Mesenchymal stem cell (in vitro differentiated cells and primary cell): ENCODE data around the gene FUT7.

Experiments
- DNase-seq: peaks from one replicate; pipeline ENCODE4 v3.0.0-alpha.2; 2013
- H2AFZ ChIP-seq: one replicate; pipeline ENCODE4 v1.6.1; 2013; ENCODE audit warnings: low read depth, mild to moderate bottlenecking, control low read depth, inconsistent platforms, low read length, moderate library complexity
- H2AK5ac ChIP-seq: 2 replicates; pipeline ENCODE4 v1.6.1; 2013; ENCODE audit warnings: low read length, moderate library complexity, mild to moderate bottlenecking, inconsistent platforms; ENCODE audit not compliant: severe bottlenecking
- H2BK120ac ChIP-seq: one replicate; pipeline ENCODE4 v1.6.1; 2013; ENCODE audit warnings: low read depth, mild to moderate bottlenecking, inconsistent platforms, low read length, moderate library complexity
- H2BK12ac ChIP-seq, 2 experiments: one replicate each; pipeline ENCODE4 v1.6.1; 2013; ENCODE audit warnings: inconsistent platforms in 2 of 2, low read length in 2 of 2, mild to moderate bottlenecking in 2 of 2, moderate library complexity in 2 of 2, control low read depth in 1 of 2
- H2BK15ac ChIP-seq: one replicate; pipeline ENCODE4 v1.6.1; 2013; ENCODE audit warnings: mild to moderate bottlenecking, low read depth, inconsistent platforms; ENCODE audit not compliant: poor library complexity, severe bottlenecking
- H2BK5ac ChIP-seq: 2 replicates; pipeline ENCODE4 v1.6.1; 2013; ENCODE audit warnings: low read depth, mild to moderate bottlenecking, low read length, control low read depth, inconsistent platforms; ENCODE audit not compliant: poor library complexity, severe bottlenecking
- H3K14ac ChIP-seq, 2 experiments: one replicate each; pipeline ENCODE4 v1.6.1; 2013; ENCODE audit warnings: inconsistent platforms in 2 of 2, low read length in 2 of 2, control low read depth in 1 of 2, mild to moderate bottlenecking in 1 of 2, moderate library complexity in 1 of 2
- H3K18ac ChIP-seq, 2 experiments: one replicate each; pipeline ENCODE4 v1.6.1; 2013; ENCODE audit warnings: inconsistent platforms in 2 of 2, low read length in 2 of 2, control low read depth in 1 of 2, low read depth in 1 of 2, mild to moderate bottlenecking in 1 of 2
- H3K23ac ChIP-seq, 2 experiments: one replicate each; pipeline ENCODE4 v1.6.1; 2013; ENCODE audit warnings: inconsistent platforms in 2 of 2, low read length in 2 of 2, mild to moderate bottlenecking in 2 of 2, moderate library complexity in 2 of 2, control low read depth in 1 of 2
- H3K27ac ChIP-seq: 2 replicates; pipeline ENCODE4 v1.5.1; 2013; ENCODE audit warnings: mild to moderate bottlenecking, moderate library complexity, low read length, control low read depth, inconsistent platforms; ENCODE audit not compliant: poor library complexity, severe bottlenecking
- H3K27me3 ChIP-seq, 2 experiments: 2 replicates each; pipeline versions ENCODE4 v1.6.1 to v1.7.0; 2013; ENCODE audit warnings: low read length in 2 of 2, mild to moderate bottlenecking in 2 of 2, moderate library complexity in 2 of 2, control low read depth in 1 of 2, inconsistent platforms in 1 of 2; ENCODE audit not compliant: control insufficient read depth in 1 of 2, insufficient read depth in 1 of 2
- H3K36me3 ChIP-seq, 2 experiments: 2 replicates each; pipeline versions ENCODE4 v1.6.1 to v1.7.0; 2013; ENCODE audit warnings: low read length in 2 of 2, control low read depth in 1 of 2, inconsistent platforms in 1 of 2, low read depth in 1 of 2, mild to moderate bottlenecking in 1 of 2; ENCODE audit not compliant: insufficient read depth in 2 of 2, control insufficient read depth in 1 of 2
- H3K4ac ChIP-seq, 2 experiments: one replicate each; pipeline ENCODE4 v1.6.1; 2013; ENCODE audit warnings: inconsistent platforms in 2 of 2, low read length in 2 of 2, mild to moderate bottlenecking in 2 of 2, moderate library complexity in 2 of 2, control low read depth in 1 of 2, low read depth in 1 of 2
- H3K4me1 ChIP-seq: 2 replicates; pipeline ENCODE4 v1.6.1; 2013; ENCODE audit warnings: low read depth, low read length, control low read depth; ENCODE audit not compliant: control insufficient read depth, insufficient read depth
- H3K4me2 ChIP-seq: 2 replicates; pipeline ENCODE4 v1.6.1; 2013; ENCODE audit warnings: low read length, mild to moderate bottlenecking, inconsistent platforms; ENCODE audit not compliant: poor library complexity, severe bottlenecking
- H3K4me3 ChIP-seq, 2 experiments: 2 replicates each; pipeline versions ENCODE4 v1.5.1 to v1.7.0; 2013; ENCODE audit warnings: low read length in 2 of 2, mild to moderate bottlenecking in 2 of 2, control low read depth in 1 of 2, low read depth in 1 of 2; ENCODE audit not compliant: insufficient read depth in 1 of 2
- H3K79me1 ChIP-seq: replicated peaks from 2 replicates; pipeline ENCODE4 v1.6.1; 2013; ENCODE audit warnings: mild to moderate bottlenecking, control low read depth, low read length, inconsistent platforms; ENCODE audit not compliant: poor library complexity, severe bottlenecking
- H3K9ac ChIP-seq: 2 replicates; pipeline ENCODE4 v1.7.0; 2013; ENCODE audit warnings: mild to moderate bottlenecking, low read length, moderate library complexity
- H3K9me3 ChIP-seq: 2 replicates; pipeline ENCODE4 v1.7.0; 2013; ENCODE audit warnings: mild to moderate bottlenecking, low read length; ENCODE audit not compliant: control insufficient read depth
- H4K8ac ChIP-seq: one replicate; pipeline ENCODE4 v1.6.1; 2013; ENCODE audit warnings: inconsistent platforms, mild to moderate bottlenecking, low read length, moderate library complexity
- H4K91ac ChIP-seq: one replicate; pipeline ENCODE4 v1.6.1; 2013; ENCODE audit warnings: mild to moderate bottlenecking, low read length, inconsistent platforms
- WGBS: methylation state at CpG from one replicate; pipeline ENCODE4 v1.1.7; 2013; ENCODE audit warnings: mixed read lengths; 5-methylcytosine and 5-hydroxymethylcytosine counted together

FUT7 gene

DNA sequence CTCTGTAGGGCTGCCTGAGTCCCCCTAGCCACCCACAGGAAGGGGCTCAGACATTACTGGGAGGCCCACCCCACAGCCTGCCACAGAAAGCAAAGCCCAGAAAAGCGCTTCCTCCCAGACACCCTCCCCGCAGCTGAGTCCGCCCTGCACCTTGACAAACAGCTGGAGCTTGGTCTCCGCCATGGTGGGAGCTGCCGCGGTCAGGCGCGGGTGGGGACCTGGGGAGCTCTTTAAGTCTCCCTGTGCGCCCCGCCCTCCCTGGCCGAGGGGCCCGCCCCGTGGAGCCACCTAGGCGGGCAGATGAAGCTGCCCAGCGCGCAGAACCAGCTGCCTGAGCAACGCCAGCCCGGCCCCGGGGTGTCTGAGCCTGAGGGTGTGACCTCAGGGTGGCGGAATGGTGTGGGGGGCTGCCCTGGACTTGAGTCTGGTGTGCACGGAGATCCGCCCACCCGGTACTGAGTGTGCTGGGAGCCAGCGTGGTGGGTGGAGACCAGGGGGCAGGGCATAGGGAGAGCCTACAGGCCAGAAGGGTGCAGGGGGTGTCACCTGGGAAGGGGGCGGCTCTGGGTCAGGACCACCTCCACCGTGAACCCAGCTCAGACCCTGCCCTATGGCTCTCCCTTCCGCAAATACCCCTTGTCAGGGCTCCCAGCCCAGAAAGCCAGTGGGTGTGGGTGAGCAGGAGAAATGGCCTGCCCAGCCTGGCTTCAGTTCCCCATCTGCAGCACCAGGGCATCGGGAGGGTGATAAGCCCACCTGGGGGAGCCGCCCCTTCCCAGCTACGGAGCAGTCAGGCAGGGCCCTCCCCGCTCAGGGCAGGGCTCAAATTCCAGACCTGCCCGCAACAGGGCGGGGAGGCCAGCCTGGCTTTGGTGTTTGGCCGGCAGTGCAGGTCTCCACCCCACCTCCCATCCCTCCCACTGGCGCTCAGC is 35.3 kb downstream of the FUT7 start, which contains the start of gene CLIC3:
TSS of gene CLIC3 (minus strand) at position 208 of the 932 bp plus-strand sequence. CDS start at position 183, 25 bp downstream.
- Histone ChIP-seq H3K4me3 (peak within 1 kb of the TSS in 1 of 2 experiments; percentile 47), H3K4me1 (peaks cover 60% of the 10 kb centered on the region), H4K8ac (peak within 1 kb of the TSS; percentile 59), H2BK15ac (peak within 1 kb of the TSS; percentile 60), H2BK12ac (peak within 1 kb of the TSS; percentile 20 to 95), H3K36me3 (peaks cover 0 to 28% of the 10 kb centered on the region in 2 experiments), H3K9ac (no peak within 1 kb of the TSS), H3K79me1 (peaks cover 15% of the 10 kb centered on the region), H2BK5ac (no peak within 1 kb of the TSS), H2BK120ac (no peak within 1 kb of the TSS), H2AK5ac (peak within 1 kb of the TSS; percentile 47), H3K14ac (peak within 1 kb of the TSS in 1 of 2 experiments; percentile 79), H3K18ac (peak within 1 kb of the TSS; percentile 34 to 40), H3K27ac (no peak within 1 kb of the TSS), H3K4me2 (peak within 1 kb of the TSS; percentile 71), H4K91ac (peak within 1 kb of the TSS; percentile 57), H2AFZ (no peak within 1 kb of the TSS), H3K4ac (peak within 1 kb of the TSS; percentile 32 to 61), H3K9me3 (no peaks in the 10 kb centered on the region), H3K23ac (peak within 1 kb of the TSS in 1 of 2 experiments; percentile 46), H3K27me3 (peaks cover 0 to 5% of the 10 kb centered on the region in 2 experiments)
- DNase-seq = peak; percentile 22
- WGBS = 37% methylated on average over 28 of the region's 35 CpGs

DNA sequence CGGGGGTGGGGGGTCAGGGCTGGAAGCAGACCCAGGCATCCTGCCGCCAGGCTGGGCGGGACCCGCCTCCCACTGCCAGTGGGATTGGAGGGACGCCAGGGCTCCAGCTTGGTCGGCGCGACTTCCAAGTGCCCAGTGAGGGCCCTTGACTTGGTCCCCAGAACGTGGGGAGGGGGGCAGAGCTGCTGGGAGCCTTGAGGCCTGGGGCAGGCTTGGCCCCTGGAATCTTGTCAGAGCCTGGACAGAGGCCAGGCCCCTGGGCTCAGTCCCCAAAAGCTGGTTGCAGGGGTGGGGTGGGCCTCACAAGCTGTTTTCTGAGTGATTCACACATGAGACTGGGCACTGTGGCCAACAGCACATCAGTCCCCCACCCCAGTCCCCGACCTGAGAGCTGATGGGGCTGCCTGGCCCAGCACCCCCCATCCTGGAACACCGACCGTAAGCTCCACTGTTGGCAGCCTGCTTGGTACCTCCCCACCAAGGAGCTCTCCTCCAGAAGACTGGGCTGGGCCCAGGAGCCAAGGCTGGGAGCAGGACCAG is 36.0 kb downstream of the FUT7 start:
- Histone ChIP-seq H3K27ac (no peak overlapping the region), H4K91ac (peak overlapping the region; percentile 57), H2BK15ac (no peak overlapping the region), H3K27me3 (peaks cover 0 to 5% of the 10 kb centered on the region in 2 experiments), H3K4me2 (peak overlapping the region; percentile 71), H2AK5ac (no peak overlapping the region), H3K4me1 (peaks cover 59% of the 10 kb centered on the region), H2BK12ac (peak overlapping the region in 1 of 2 experiments; percentile 67), H3K9ac (no peak overlapping the region), H3K14ac (no peak overlapping the region), H3K4ac (peak overlapping the region in 1 of 2 experiments; percentile 26), H4K8ac (peak overlapping the region; percentile 59), H3K9me3 (no peaks in the 10 kb centered on the region), H2BK5ac (no peak overlapping the region), H3K18ac (peak overlapping the region; percentile 16 to 40), H2AFZ (no peak overlapping the region), H3K23ac (no peak overlapping the region), H3K79me1 (peaks cover 15% of the 10 kb centered on the region), H3K4me3 (peak overlapping the region in 1 of 2 experiments; percentile 47), H2BK120ac (no peak overlapping the region), H3K36me3 (peaks cover 0 to 28% of the 10 kb centered on the region in 2 experiments)
- DNase-seq = no peak
- WGBS = 79% methylated on average over 12 of the region's 12 CpGs

DNA sequence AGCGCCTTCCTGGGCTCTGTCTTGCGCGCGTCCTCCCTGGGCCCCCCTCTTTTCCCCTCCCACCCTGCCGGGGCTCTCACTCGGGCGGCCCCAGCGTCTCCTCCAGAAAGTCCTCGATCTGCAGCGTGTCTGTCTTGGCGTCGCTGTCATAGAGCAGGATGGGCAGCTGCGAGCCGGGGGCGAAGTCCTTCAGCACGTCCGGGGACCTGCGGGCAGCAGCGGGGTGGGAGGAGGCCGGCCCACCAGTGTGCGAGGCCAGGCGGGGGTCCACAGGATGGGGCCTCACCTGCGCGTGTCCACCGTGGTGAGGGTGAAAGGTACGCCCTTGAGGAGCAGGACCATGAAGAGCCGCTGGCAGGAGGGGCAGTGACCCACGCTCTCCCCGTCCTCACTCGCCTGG is 36.5 kb downstream of the FUT7 start:
- DNase-seq = no peak
- 96% methylated on average over 29 of the region's 30 CpGs for WGBS
- Histone ChIP-seq H2BK120ac (no peak overlapping the region), H3K4me2 (no peak overlapping the region), H3K27ac (no peak overlapping the region), H2AFZ (no peak overlapping the region), H3K27me3 (peaks cover 0 to 5% of the 10 kb centered on the region in 2 experiments), H2BK5ac (no peak overlapping the region), H2AK5ac (no peak overlapping the region), H2BK12ac (peak overlapping the region in 1 of 2 experiments; percentile 38), H3K4me3 (no peak overlapping the region), H4K8ac (peak overlapping the region; percentile 46), H3K9ac (no peak overlapping the region), H3K18ac (no peak overlapping the region), H3K4ac (no peak overlapping the region), H4K91ac (no peak overlapping the region), H3K79me1 (peaks cover 15% of the 10 kb centered on the region), H2BK15ac (no peak overlapping the region), H3K4me1 (peaks cover 56% of the 10 kb centered on the region), H3K14ac (no peak overlapping the region), H3K23ac (no peak overlapping the region), H3K9me3 (no peaks in the 10 kb centered on the region), H3K36me3 (peaks cover 0 to 28% of the 10 kb centered on the region in 2 experiments)

GRCh38 chr9:136994888-136995230 is 37.0 kb downstream of the FUT7 start:
- H3K79me1 ChIP-seq = peaks cover 15% of the 10 kb centered on the region
- peaks cover 52% of the 10 kb centered on the region for H3K4me1 ChIP-seq
- no peak overlapping the region for H3K4ac ChIP-seq
- H2BK15ac ChIP-seq = no peak overlapping the region
- DNase-seq = no peak
- no peak overlapping the region for H2BK5ac ChIP-seq
- H3K4me2 ChIP-seq = no peak overlapping the region
- H2AK5ac ChIP-seq = no peak overlapping the region
- H2BK120ac ChIP-seq = no peak overlapping the region
- peaks cover 0 to 5% of the 10 kb centered on the region in 2 experiments for H3K27me3 ChIP-seq
- no peak overlapping the region for H3K9ac ChIP-seq
- H3K18ac ChIP-seq = no peak overlapping the region
- WGBS = 84% methylated on average over 40 of the region's 40 CpGs
- H3K27ac ChIP-seq = no peak overlapping the region
- H3K9me3 ChIP-seq = no peaks in the 10 kb centered on the region
- no peak overlapping the region for H2AFZ ChIP-seq
- H3K4me3 ChIP-seq = no peak overlapping the region
- H3K14ac ChIP-seq = no peak overlapping the region
- no peak overlapping the region for H4K8ac ChIP-seq
- no peak overlapping the region for H4K91ac ChIP-seq
- H3K23ac ChIP-seq = no peak overlapping the region
- H2BK12ac ChIP-seq = peak overlapping the region in 1 of 2 experiments; percentile 16
- peaks cover 0 to 28% of the 10 kb centered on the region in 2 experiments for H3K36me3 ChIP-seq
